SH-SY5Y (cell line): ENCODE measurements around the gene ALOX12.

Experiments used
- GATA2 ChIP-seq: IDR thresholded peaks from 2 replicates; pipeline ENCODE4 v1.6.1; 2011; ENCODE audit warnings: mild to moderate bottlenecking, low read depth, low read length
- GATA3 ChIP-seq: IDR thresholded peaks from 2 replicates; pipeline ENCODE4 v1.6.1; 2011; ENCODE audit warnings: low read depth, mild to moderate bottlenecking, low read length, moderate library complexity

The ALOX12 gene

DNA sequence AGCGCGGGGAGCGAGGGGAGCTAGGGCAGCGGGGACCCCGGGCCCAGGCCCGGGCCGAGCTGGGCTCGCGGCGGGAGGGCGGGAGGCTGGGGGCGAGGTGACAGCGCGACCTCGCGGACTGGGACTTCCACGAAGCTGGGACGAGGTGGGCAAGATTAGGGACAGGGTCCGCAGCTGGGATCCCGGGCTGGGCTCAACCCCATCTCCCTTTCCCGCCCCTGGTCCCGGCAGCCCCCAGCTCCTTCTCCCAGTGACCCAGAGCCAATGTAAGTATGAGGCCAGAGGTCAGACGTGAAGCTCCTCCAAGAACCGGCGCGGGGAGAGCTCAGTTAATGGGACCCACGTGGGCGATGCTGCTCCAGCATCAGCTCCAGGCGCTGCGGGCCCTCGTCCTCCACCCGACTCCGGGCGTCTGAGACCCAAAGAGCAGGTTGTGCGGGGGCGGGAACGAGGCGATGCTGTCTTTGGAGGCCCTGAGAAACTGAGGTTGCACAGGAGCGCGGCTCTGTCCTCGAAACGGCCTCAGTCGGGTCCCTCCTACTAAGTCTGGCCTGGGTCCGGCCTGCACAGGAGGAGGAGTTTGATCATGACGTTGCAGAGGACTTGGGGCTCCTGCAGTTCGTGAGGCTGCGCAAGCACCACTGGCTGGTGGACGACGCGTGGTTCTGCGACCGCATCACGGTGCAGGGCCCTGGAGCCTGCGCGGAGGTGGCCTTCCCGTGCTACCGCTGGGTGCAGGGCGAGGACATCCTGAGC is 585 bp downstream of the ALOX12 start:
- TF ChIP-seq GATA2, result no peak
- TF ChIP-seq GATA3, result no peak

DNA sequence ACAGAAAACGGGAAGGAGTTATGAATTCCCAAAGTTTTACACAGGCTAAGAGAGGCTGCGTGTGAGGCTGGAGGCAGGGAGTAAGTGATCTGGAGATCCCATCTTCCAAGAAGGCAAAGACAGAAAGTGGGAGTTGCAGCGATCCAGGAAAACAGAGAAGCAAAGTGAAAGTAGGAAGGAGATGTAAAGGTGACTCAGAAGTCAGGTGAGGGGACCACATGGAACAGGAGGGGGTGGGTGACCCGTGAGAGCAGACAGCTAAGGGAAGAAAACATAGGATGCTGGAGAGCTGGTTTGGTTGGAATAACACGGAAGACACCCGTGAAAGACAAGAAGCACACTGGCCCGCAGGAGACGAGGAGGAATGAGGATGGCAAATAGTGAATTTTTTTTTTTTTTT is 1.3 kb downstream of the ALOX12 start:
- TF ChIP-seq GATA3 (no peak), GATA2 (no peak)

DNA sequence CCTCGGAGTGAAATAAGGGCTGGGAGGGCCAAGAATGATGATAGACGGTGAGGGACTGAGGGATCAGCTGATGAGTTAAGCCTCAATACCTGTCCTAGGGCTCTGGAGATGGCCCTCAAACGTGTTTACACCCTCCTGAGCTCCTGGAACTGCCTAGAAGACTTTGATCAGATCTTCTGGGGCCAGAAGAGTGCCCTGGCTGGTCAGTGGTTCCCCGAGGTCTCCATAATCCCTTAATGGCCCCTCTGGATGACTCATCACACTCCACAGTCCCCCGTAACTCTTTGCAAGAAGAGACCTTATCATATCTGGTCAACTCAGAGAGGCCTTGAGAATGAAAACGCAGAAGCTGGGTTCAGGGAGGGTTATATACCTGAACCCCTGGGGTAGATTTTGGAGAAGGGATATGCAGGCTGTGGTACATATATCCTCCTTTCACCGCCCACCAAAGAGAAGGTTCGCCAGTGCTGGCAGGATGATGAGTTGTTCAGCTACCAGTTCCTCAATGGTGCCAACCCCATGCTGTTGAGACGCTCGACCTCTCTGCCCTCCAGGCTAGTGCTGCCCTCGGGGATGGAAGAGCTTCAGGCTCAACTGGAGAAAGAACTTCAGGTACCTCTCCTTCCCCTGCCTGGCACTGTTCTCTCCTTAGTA is 3.1 kb downstream of the ALOX12 start:
- TF ChIP-seq GATA2, result no peak
- TF ChIP-seq GATA3, result no peak

DNA sequence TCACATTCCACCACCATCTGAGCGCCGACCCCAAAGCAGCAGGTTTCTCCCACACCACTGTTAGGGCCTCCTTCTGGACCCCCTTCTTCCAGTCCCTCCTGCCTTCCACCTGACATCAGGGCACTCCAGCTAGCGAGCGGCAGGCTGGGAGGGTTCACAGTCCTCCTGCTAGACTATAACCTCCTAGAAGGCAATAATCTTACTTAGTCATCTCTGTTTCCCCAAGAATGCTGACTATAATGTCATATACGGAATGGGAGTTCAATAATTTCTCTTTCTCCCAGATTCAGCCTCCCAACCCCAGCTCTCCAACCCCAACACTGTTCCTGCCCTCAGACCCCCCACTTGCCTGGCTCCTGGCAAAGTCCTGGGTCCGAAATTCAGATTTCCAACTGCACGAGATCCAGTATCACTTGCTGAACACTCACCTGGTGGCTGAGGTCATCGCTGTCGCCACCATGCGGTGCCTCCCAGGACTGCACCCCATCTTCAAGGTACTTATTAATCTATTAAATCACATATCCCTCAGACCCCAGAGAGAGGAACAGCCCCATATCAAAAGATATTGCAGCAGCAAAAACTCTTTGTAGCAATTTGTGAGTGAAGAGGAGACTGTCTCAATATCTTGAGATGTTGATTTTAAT is 5.6 kb downstream of the ALOX12 start:
- TF ChIP-seq GATA3, result no peak
- no peak for TF ChIP-seq GATA2

DNA sequence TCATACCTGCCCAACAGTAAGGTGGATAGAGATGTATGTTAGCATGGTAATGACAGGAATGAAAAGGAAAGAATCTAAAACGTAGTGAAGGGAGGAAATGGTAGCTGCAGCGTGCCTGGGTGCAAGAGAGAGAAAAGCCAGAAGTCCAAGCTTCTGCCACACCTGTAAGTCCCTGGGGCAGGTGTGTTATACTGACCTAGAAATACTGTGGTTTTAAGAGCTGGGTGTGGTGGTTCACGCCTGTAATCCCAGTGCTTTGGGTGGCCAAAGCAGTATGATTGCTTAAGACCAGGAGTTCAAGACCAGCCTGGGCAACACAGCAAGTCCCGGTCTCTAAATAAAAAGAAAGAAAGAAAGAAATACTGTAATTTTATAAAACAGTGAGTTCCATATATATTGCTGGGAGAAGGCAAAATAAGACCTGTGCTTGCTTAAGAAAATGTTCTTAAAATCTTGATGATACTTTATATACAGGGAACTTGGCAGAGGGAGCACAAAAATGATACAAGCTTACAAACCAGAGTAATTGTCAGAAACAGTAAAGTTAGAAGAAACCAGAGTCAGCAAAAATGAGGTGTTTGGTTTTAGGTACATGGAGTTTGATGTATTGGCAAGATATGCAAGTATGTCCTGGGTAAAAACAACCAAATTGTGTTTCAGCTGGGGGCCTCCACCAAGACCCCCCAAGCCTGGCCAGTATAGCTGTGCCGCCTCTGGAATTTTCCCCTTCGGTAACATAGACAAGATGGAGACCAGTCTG is 6.6 kb downstream of the ALOX12 start:
- no peak for TF ChIP-seq GATA3
- TF ChIP-seq GATA2, result no peak

DNA sequence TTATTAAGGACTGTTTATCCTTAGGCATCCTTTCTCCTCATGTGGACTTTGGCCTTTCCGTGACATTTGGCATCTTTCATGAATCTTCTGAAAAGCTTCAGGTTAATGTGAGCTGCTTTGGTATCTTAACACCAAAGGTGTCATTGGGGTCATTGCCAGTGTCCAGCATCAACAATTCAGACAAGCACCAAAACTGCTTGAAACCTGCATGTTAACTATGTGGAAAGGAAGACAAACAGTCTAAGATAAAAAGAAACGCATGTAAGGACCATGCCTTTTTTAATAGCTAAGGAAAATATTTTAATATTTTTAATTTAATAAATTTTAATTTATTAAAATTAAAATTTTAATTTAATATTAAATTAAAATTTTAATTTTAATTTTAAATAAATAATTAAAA is 7.9 kb downstream of the ALOX12 start:
- no peak for TF ChIP-seq GATA2
- no peak for TF ChIP-seq GATA3

DNA sequence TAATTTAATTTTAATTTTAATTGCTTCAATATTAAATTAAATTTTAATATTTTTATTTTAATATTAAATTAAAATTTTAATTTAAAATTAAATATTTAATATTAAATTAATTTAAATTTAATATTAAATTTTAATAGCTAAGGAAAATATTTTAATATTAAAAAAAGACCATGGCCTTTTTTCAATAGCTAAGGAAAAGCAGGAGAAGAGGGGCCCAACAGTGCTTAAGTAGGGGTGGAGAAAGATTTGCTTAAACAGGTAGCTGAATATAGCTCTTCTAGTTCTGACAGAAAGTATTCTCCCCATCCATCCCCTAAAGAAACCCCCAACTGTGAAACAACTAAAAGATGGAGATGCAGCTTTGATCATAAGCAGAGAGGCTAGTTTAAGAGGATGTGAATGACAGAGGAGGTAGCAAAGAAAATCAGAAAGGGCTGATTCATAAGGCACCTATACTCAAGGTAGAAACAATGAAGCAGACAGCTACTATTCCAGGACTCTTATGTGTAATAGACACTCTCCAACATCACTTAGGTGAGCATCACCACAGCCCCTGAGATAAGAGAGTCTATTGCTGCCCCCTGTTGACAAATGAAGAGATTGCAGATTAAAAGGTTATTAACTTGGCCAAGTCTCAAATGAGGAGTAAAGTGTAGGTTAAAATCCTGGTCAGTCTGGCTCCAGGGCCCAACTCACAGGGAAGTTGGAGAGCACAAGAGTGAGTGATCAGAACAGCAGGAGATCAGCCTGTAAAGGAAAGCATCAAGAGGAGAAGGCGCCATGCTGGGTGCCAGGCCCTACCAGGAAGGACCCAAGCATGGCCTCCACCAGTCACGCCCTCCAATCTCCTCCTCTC is 8.8 kb downstream of the ALOX12 start:
- TF ChIP-seq GATA2, result no peak
- no peak for TF ChIP-seq GATA3

DNA sequence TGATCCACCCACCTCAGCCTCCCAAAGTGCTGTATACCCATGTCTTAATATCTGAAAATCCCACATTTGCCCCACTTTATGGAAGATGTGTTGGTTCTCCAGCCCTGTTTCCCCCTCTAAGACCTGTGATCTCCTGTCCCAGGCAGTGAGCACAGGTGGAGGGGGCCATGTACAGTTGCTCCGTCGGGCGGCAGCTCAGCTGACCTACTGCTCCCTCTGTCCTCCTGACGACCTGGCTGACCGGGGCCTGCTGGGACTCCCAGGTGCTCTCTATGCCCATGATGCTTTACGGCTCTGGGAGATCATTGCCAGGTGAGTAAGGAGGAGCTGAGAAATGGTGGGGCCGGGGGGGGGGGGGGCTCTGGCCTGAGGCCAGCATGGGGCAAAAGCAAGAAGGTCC is 9.9 kb downstream of the ALOX12 start:
- TF ChIP-seq GATA3 (no peak), GATA2 (no peak)

DNA sequence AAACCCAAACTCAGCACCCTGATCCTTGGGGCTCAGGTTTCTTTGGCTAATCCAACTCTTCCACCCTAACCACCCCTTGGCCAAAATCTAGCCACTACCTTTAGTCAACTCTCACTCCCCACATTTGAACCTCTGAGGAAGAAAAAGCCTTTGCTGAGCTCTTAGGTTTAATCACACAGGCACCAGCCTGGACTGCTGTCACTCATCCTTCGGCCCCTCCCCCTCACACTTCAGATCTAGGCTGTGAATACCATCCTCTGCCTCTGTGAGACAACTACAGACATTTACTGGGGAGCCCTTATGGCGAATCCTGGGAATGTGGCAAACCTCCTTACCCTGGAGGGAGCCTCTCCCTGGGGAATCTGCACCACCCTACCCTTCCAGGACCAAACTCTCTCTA is 11.3 kb downstream of the ALOX12 start:
- TF ChIP-seq GATA2 (no peak), GATA3 (no peak)

DNA sequence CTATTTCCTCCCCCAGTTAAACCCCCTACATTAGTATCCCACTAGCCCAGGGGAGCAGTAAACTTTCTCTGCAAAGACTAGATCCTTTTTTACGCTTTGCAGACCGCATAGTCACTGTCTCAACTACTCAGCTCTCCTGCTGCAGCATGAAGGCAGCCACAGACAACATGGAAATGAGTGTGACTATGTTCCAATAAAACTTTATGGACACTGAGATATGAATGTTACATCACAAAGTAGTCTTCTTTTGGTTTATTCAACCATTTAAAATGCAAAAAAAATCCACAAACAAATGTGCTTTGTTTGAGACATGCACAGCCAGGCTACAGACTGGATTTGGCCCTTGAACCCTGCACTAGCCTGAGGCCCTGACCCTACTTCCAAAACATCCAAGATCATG is 14.7 kb downstream of the ALOX12 start:
- TF ChIP-seq GATA3, result no peak
- no peak for TF ChIP-seq GATA2

DNA sequence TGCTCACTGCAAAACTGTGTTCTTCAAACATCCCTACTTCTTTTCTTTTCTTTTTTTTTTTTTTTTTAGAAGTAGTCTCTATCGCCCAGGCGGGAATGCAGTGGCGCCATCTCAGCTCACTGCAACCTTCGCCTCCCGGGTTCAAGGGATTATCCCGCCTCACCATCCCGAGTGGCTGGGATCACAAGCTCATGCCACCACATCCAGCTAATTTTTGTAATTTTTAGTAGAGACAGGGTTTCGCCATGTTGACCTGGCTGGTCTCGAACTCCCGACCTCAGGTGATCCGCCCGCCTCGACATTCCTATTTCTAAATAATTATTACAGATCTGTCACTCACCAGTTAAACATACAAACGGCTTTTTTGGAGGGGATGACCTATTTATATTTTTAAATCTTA is 15.6 kb downstream of the ALOX12 start:
- TF ChIP-seq GATA3, result no peak
- TF ChIP-seq GATA2, result no peak

DNA sequence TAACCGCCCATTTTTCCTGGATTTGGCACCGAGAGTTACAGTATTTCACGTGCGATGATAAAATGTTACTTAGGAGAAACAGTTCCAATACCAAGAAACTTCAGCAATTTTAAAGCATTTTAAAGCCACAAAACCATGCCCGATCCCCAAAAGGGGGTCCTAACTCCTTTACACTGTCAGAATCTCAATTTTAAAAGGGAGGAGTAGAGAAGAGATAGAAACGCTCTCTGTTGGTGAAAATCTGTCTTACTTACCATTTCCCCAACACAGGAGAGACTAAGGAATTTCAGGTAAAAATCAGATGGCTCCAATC is 16.0 kb downstream of the ALOX12 start:
- TF ChIP-seq GATA2 (no peak), GATA3 (no peak)

DNA sequence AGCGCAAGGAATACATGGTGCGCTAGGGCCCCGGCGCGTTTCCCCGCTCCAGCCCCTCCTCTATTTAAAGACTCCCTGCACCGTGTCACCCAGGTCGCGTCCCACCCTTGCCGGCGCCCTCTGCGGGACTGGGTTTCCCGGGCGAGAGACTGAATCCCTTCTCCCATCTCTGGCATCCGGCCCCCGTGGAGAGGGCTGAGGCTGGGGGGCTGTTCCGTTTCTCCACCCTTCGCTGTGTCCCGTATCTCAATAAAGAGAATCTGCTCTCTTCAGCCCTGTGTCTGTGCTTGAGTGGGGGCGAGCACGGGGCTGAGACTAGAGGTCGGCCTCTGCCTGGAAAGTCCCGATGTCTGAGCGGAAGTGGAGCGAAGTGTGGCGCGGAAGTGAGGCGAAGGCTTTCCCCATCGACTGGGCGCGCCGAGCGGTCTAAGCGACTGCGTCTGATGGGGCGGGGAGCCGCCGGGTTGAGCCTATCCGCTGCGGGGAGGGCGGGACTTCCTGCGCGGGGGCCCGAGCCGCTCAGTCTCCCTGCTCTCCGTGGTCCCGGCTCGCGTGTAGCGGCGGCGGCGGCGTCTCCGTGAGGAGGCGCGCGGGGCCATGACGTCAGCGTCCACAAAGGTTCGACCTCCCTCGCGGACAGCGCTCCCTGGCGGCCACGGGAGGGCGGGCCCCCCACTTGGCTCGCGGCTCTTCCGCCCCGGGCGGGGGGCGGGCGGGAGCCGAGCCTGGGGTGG is 18.6 kb downstream of the ALOX12 start:
- TF ChIP-seq GATA2, result no peak
- TF ChIP-seq GATA3, result no peak
